ENCODE data around the gene DHRS1.

DHRS1 gene

DNA sequence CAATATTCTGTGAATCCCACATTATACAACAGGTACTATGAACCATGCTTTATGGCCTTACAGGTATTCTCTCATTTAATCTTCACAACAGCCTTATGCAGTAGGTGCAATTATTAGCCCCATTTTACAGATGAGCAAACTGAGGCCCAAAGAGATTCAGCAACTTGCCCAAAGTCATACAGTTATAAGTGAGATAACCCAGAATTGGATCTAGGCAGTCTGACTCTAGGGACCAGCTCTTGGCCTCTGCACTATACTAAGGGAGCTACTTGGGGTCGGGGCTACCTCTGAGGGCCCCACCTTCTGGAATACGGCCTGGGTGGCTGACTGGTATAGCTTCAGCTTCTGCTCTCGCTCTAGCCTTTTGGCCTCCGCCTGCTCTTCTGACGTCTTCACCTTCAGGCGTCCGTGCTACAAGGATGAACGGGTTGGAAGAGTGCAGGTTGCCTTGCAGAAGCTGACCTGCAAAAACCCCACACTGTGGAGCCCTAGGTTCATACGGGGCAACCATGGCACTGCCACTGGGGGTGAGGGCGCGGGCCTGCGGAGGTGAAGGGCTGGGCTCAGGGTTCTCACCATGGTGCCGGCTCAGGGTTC, 28.9 kb downstream of the DHRS1 start:
- CTCF ChIA-PET, result interaction anchor here (0.6 to 6.1 kb wide), 15 partner anchors 11 to 157 kb away, joined by 3 to 57 read pairs (median 6); partner anchors contain the start of genes CHMP4A, CIDEB, DHRS1 and MDP1
- DNase-seq (ENCODE audit: low read depth, low spot score), result no peak

DNA sequence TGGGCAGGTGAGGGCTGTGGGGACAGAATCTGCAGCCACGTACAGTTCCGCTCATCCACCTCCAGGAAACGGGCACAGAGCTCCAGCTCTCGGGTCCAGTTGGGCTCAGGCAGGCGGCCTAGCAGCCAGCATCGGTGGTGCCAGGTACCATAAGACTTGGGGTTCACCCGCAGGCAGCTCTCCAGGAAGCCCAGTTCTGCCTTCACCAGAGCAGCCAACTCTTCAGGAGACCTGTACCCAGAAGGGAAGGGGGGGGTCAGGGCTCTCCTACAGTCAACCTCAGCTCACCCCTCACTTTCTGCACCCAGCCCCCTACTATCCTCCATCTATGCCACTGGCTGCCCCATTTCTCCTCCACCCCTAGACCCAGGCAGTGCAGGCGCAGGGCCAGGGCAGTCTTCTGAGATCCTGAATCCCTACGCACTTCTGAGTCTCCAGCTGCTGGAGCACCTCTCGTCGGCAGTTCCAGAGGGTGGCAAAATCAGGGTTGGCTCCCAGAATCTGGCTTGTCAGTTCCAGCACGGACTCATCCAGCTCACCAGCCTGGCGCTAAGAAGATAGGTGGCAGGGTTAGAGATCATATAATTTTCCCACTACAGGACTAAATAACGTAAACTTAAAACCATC, 29.6 kb downstream of the DHRS1 start:
- no peak overlapping the region for H3K4me3 ChIP-seq (ENCODE audit: low read depth, low read length)
- CTCF ChIA-PET, result interaction anchor here (1.0 to 6.1 kb wide), 10 partner anchors 10 to 113 kb away, joined by 3 to 57 read pairs (median 14); partner anchors contain the start of genes CHMP4A, CIDEB, DHRS1 and MDP1
- POLR2A ChIA-PET, result interaction anchor here (1.5 to 2.2 kb wide), 4 partner anchors 28 to 81 kb away, joined by 4 to 27 read pairs (median 6); partner anchors contain the start of genes CHMP4A, IPO4 and TINF2
- TF ChIP-seq, protein P1, sequence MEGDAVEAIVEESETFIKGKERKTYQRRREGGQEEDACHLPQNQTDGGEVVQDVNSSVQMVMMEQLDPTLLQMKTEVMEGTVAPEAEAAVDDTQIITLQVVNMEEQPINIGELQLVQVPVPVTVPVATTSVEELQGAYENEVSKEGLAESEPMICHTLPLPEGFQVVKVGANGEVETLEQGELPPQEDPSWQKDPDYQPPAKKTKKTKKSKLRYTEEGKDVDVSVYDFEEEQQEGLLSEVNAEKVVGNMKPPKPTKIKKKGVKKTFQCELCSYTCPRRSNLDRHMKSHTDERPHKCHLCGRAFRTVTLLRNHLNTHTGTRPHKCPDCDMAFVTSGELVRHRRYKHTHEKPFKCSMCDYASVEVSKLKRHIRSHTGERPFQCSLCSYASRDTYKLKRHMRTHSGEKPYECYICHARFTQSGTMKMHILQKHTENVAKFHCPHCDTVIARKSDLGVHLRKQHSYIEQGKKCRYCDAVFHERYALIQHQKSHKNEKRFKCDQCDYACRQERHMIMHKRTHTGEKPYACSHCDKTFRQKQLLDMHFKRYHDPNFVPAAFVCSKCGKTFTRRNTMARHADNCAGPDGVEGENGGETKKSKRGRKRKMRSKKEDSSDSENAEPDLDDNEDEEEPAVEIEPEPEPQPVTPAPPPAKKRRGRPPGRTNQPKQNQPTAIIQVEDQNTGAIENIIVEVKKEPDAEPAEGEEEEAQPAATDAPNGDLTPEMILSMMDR (IDR thresholded peaks at IDR 0.05; ENCODE audit: insufficient read depth, low read length, missing control alignments), result no peak
- DNase-seq (ENCODE audit: low read depth, low spot score), result no peak

More for the DNA sequence above, 28.9 kb downstream of the DHRS1 start:
- TF ChIP-seq, protein P1 (IDR thresholded peaks at IDR 0.05; ENCODE audit: insufficient read depth, low read length, missing control alignments), result no peak
- H3K4me3 ChIP-seq (ENCODE audit: low read depth, low read length), result peak overlapping the region; percentile 98
- POLR2A ChIA-PET, result interaction anchor here (0.9 to 2.2 kb wide), 10 partner anchors 9 to 82 kb away, joined by 3 to 27 read pairs (median 4); partner anchors contain the start of genes CHMP4A, CIDEB, DHRS1 and IPO4

DNA sequence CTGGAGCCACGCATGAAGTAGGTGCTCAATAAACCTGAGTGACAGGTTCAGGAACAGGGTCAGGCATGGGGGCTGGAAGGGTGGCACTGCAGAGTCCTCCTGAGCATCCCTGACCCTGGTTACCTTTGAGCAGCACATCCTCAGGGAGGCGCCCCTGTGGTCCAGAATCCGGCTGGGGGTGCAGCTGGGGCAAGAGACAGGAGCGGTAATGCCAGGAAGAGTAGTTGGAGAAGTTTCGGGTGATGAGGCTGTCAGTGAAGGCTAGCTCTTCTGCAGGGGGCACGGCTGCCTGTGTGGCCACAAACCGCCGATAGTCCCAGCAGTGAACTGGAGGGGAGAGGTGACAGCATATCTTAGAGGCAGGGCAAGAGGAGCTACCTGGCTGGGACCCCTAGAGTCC, 30.2 kb downstream of the DHRS1 start:
- ChIA-PET CTCF (interaction anchor here (1.1 to 6.1 kb wide), 9 partner anchors 10 to 56 kb away, joined by 3 to 57 read pairs (median 16); partner anchors contain the start of genes CHMP4A, CIDEB, DHRS1 and NOP9), POLR2A (no interaction called here)
- H3K4me3 ChIP-seq (ENCODE audit: low read depth, low read length), result no peak overlapping the region
- DNase-seq (ENCODE audit: low read depth, low spot score), result no peak
- TF ChIP-seq, protein P1 (IDR thresholded peaks at IDR 0.05; ENCODE audit: insufficient read depth, low read length, missing control alignments), result no peak

DNA sequence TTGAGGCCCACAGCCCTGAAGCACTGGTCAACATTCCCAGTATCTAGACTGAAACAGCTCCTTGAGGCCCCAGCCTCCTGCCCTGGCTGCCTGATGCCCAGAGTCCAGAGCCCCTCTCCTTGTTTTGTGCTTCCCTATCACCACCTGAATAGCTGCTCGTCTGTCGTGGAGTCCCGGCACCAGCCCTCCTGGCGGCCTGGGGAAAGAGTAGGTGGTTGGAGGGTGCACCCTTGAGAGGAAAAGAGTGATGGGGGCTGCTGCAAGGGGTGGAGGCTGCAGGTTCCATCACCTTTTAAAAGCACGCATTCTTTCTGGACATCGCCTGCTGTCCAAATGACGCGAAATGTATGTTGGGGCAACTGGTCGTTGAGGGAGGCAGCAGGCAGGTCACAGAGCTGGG, 31.4 kb downstream of the DHRS1 start:
- no peak for DNase-seq (ENCODE audit: low read depth, low spot score)
- ChIA-PET POLR2A (interaction anchor here (1.0 kb wide), 1 partner anchor 26 kb away, joined by 3 read pairs; the partner anchor contains the start of gene TINF2), CTCF (interaction anchor here (0.7 to 6.1 kb wide), 7 partner anchors 8 to 40 kb away, joined by 3 to 57 read pairs (median 16); partner anchors contain the start of genes CIDEB, TGM1 and TINF2)

DNA sequence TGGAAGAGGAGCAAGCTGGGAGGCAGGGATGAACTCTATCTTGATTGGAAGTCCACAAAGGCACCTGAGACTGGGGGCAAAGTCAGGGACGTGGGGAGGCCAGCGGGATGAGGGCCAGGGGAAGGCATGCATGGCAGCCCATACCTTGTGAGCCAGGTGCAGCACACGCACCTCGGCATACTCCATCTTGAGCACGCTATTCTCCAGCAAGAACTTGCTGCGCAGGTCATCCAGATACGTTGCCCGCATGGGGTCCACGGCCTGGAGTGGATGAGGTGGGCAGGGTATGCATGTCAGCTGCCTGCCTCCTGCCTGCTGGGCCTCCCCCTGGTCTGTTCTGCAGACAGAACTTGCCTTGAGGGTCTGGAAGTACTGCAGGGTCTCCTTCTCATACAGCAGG, 32.1 kb downstream of the DHRS1 start:
- ChIA-PET POLR2A (interaction anchor here (1.0 kb wide), 1 partner anchor 25 kb away, joined by 3 read pairs; the partner anchor contains the start of gene TINF2), CTCF (interaction anchor here (0.7 to 6.1 kb wide), 4 partner anchors 8 to 41 kb away, joined by 3 to 57 read pairs (median 6); partner anchors contain the start of genes CIDEB, TGM1 and TINF2)
- DNase-seq (ENCODE audit: low read depth, low spot score), result no peak
- no peak overlapping the region for H3K4me3 ChIP-seq (ENCODE audit: low read depth, low read length)
- TF ChIP-seq, protein P1 (IDR thresholded peaks at IDR 0.05; ENCODE audit: insufficient read depth, low read length, missing control alignments), result no peak

More for the DNA sequence above, 31.4 kb downstream of the DHRS1 start:
- no peak overlapping the region for H3K4me3 ChIP-seq (ENCODE audit: low read depth, low read length)
- TF ChIP-seq, protein P1 (IDR thresholded peaks at IDR 0.05; ENCODE audit: insufficient read depth, low read length, missing control alignments), result no peak

All from AG04449 (cell line).